Measurements from ENCODE around the gene MEMO1.
"Not testable (repeated sequence)": the region's sequence is repeated elsewhere in the genome, so short reads cannot be mapped to it uniquely, and the experiment has no call there.

MEMO1 gene

DNA sequence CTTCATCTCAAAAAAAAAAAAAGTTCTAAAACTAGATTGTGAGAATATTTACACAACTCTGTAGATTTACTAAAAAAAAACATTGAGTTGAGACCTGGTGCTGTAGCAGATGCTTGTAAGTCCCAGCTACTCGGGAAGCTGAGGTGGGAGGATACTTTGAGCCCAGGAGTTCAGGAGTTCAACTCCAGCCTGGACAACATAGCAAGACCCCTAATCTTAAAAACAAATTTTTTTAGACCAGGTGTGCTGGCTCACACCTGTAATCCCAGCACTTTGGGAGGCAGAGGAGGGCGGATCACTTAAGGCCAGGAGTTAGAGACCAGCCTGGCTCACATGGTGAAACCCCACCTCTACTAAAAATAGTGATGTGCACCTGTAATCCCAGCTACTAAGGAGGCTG is 108.9 kb downstream of the MEMO1 start:
- DNase-seq = no peak

DNA sequence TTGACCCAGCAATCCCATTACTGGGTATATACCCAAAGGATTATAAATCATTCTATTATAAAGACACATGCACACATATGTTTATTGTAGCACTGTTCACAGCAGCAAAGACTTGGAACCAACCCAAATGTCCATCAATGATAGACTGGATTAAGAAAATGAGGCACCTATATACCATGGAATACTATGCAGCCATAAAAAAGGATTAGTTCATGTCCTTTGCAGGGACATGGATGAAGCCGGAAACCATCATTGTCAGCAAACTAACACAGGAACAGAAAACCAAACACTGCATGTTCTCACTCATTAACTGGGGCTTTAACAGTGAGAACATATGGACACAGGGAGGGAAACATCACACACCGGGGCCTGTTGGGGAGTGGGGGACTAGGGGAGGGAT is 110.7 kb downstream of the MEMO1 start:
- DNase-seq = not testable (repeated sequence)

DNA sequence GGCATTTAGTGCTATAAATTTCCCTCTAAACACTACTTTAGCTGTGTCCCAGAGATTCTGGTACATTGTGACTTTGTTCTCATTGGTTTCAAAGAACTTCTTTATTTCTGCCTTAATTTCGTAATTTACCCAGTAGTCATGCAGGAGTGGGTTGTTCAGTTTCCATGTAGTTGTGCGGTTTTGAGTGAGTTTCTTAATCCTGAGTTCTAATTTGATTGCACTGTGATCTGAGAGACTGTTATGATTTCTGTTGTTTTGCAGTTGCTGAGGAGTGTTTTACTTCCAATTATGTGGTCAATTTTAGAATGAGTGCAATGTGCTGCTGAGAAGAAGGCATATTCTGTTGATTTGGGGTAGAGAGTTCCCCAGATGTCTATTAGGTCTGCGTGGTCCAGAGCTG is 112.5 kb downstream of the MEMO1 start:
- DNase-seq = not testable (repeated sequence)

DNA sequence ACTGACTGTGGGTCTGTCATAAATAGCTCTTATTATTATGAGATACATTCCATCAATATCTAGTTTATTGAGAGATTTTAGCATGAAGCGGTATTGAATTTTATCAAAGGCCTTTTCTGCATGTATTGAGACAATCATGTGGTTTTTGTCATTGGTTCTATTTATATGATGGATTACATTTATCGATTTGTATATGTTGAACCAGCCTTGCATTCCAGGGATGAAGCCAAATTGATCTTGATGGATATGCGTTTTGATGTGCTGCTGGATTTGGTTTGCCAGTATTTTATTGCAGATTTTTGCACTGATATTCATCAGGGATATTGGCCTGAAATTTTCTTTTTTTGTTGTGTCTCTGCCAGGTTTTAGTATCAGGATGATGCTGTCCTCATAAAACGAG is 113.5 kb downstream of the MEMO1 start:
- not testable (repeated sequence) for DNase-seq

DNA sequence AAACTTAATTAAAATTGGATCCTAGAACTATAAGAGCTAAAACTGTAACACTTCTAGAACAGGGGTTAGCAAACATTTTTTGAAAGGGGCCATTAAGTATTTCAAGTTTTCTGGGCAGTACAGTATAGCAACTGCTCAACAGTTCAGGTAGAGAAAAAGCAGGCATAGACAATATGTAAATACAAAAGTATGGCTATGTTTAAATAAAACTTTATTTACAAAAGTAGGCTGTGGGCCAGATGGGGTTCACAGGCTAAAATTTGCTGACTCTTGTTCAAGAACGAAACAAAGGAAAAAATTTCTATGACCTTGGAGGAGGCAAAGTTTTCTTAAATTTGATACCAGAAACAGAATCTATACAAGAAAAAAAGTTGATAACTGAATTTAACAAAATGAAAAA is 114.5 kb downstream of the MEMO1 start:
- no peak for DNase-seq

DNA sequence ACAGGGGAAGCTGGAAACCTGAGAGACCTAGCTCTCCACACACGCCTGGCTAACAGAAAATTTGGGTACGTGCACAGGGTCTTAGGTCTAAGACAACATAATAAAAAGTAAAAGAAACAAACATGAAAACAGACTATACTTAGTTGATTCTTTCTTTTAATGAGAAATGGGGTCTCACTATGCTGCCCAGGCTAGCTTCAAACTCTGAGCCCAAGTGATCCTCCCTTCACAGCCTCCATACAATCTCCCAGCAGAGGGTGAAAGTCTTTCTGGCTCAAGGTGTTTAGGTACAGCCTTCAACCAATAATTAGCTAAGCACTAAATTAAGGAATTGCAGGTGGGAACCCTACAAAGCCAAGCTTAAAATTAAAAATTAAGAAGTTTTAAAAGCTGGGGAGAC is 116.2 kb downstream of the MEMO1 start:
- no peak for DNase-seq

DNA sequence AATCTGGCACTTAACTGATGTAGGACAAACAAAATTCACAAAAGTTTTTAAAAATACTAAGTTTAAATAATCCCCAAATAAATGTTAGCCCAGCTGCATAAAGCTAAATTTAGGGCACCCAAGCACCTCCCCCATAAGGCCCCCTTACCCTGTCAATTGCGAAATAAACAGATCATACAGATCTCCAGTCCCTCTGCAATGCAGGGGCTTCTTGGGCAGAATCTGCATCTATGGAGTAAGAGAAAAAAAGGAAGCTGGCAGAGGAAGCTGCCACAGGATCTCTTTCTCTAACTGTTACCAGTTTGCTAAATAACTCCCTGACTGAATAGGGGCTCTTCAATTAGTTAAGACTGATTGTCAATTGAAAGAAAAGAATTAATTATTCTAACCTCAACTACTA is 117.7 kb downstream of the MEMO1 start:
- no peak for DNase-seq

DNA sequence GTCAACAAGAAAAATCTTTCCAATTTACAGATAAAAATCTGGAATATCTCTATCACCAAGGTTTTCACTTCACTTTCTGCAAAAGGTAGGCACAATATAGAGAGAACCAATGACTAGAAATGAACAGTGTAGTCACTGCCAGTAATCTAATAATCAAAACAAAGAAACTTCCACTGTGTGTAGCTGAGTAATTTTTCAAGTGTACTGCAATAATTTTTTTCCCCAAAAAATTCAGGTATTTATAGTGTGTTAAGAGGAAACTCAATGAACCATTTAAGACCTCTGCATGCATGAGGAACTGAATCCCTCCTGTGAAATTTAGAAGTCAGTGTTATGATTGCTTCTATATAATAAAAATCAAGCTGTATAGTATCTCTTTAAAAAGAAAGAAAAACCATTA is 121.8 kb downstream of the MEMO1 start:
- no peak for DNase-seq

DNA sequence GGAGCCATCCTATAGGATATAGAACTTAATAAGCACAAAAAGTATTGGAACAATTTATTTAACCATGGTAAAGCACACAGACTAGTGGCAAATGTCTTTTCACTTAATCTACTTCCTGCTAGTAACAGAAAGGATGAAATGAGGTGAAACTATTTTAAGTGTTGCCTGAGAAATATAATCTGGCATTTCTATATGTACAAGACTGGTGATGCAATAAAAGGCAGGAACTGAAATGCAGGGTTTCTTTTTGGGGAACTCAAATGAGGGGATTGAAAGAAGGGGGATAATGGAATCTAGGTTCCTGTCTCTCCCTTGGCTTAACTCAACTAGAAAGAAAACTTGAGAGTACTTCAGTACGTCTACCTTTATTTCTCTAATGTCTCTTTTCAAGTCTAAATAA is 122.3 kb downstream of the MEMO1 start:
- DNase-seq = no peak

DNA sequence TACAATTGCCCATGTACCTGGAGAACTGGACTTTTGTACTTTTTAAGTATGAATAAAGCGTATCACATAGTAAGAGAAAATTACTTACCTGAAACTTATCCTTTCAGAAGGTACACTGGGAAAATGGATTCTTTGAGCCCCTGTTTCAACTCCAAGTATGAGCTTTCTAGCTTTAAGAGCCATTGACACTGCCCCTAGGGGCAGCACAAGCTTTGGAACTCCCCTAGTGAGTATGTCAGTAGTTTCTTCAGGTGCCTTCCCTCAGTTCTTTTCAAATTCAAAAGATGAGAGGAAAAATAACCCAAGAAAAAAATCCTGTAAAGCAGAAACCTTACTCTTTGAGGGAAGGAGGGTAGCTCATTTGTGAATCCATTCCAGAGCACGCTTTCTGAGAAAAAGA is 124.1 kb downstream of the MEMO1 start:
- DNase-seq = no peak

DNA sequence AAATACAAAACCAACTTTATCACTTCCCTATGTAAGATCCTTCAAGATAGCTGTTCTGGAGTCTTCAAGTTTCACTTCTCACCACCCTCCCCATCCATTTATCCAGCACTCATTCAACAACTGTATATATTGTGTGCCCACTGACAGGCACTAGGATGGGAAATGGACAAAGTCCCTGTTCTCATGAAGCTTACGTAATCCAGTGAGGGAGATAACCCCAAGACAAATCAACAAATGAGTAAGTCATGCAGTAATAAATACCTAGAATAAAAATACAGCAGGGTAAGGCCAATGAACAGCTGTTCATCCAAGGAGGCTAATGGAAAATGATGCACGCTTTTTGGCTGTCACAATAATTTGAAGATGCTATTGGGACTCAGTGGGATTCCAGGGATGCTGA is 133.8 kb downstream of the MEMO1 start:
- DNase-seq = no peak

DNA sequence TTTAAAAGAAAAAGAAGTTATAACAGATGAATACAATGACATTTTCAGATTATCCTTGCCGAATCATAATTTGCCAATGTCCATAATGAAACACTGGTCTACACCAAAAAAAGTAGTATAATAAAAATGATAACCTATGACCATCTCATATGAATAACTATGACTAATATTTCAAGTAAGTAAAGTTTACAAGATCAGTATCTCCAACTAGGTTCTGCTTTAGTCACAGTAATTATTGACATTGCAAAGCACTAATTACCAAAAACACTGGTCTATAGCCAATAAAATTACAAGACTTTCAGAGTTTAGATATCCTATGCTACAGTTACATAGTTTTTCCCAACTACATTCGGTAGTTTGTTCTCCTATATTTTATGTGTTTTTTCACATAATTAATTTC is 136.7 kb downstream of the MEMO1 start:
- no peak for DNase-seq

DNA sequence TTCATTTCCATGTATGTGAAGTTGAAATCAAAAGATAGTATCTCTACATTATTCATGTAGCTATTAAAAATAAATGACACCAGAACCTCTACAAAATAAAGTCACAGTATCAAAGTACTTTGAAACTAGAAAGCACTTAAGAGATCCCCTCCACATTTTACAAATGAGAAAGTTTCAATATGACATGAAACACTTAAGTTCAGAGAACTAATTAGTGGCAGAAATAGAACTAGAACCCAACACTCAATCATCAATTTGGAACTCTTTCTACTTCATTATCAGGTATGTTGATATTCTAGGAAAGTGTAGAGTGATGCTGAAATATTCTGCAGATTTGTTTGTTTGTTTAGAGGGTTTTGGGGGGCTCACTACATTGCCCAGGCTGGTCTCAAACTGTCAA is 145.6 kb downstream of the MEMO1 start:
- DNase-seq = no peak

DNA sequence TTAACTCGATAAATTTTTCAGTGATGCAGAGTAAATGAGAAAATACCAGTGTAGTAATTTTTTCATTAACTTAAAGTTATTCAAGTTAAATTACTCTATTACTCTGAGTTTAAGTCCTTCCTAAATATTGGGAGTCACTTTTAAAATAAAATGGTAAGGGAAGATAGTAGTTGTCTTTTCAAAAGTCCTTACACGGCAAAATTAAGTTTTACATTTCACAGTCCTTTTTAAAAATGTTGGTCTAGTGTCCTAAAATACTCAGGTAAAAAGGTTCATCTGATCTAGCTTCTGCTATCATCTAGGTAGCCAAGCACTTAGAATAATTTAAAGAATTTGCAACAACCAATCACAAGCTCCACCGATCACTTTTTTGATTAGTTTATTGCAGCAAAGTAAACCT is 146.9 kb downstream of the MEMO1 start:
- no peak for DNase-seq

DNA sequence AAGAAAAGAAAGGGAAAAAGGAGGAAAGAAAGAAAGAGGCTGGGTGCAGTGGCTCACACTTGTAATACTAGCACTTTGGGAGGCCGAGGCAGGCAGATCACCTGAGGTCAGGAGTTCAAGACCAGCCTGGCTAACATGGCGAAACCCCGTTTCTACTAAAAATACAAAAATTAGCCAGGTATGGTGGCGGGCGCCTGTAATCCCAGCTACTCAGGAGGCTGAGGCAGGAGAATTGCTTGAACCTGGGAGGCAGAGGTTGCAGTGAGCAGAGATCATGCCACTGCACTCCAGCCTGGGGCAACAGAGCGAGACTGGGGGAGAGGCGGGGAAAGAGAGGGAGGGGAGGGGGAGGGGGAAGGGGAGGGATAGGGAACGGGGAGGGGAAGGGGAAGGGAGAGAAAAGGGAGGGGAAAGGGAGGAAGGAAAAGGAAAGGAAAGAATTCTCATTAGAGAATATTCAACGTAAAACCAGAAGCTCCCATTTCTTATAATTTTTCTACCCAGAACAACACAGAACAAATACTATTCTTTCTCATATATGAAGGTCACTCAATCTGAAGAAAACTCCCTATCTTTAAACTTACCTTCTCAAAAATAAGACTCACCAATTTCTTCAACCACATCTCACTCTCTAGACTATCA is 147.7 kb downstream of the MEMO1 start:
- not testable (repeated sequence) for DNase-seq

DNA sequence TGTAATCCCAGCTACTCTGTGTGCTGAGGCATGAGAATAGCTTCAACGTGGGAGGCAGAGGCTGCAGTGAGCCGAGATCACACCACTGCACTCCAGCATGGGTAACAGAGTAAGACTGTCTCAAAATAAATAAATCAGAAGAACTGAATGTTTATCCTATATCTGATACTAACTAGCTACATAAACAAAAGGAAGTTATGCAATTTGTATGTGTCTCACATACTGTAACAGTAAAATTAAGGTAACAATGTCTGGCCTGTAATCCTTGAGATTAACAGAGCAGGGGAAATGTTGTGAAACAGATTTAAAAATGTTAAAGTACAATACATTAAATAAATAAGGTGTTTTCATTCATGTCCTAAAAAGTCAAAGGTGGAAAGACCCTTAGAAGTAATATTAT is 150.8 kb downstream of the MEMO1 start:
- DNase-seq = no peak

DNA sequence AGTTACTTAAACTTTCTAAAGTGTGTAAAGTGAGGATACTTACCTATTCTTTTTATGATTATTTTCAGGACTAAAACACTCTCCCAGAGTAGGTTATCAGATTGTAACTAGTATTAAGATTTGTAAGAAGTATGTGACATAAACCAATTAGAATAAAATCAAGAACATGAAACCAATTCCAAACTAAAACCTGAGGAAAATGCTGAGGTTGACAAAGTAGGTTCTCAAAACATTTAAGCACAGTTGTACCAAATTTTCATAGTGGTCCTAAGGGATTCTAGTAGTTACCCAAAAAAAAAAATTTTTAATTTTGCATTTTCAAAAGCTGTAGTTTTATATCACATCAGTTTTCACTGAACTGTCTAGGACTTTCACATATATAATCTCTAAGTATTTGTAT is 157.3 kb downstream of the MEMO1 start:
- no peak for DNase-seq

DNA sequence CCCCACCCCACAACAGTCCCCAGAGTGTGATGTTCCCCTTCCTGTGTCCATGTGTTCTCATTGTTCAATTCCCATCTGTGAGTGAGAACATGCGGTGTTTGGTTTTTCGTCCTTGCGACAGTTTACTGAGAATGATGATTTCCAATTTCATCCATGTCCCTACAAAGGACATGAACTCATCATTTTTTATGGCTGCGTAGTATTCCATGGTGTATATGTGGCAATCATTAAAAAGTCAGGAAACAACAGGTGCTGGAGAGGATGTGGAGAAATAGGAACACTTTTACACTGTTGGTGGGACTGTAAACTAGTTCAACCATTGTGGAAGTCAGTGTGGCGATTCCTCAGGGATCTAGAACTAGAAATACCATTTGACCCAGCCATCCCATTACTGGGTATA is 168.7 kb downstream of the MEMO1 start:
- not testable (repeated sequence) for DNase-seq

DNA sequence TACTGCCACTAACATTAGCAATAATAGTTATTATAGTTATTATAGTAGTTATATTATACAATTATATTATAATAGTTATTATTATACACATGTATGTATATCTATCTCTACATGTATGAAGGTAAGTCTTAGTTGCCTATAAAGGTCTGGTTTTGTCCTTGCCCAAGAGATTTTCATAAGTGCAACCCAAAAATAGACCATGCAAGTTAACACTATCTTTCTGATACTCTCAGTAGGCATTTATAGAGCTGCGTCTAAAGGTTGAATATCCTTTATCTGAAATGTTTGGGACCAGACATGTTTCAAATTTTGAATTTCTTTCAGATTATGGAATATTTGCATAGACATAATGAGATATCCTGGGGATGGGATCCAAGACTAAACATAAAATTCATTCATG is 175.4 kb downstream of the MEMO1 start:
- no peak for DNase-seq

DNA sequence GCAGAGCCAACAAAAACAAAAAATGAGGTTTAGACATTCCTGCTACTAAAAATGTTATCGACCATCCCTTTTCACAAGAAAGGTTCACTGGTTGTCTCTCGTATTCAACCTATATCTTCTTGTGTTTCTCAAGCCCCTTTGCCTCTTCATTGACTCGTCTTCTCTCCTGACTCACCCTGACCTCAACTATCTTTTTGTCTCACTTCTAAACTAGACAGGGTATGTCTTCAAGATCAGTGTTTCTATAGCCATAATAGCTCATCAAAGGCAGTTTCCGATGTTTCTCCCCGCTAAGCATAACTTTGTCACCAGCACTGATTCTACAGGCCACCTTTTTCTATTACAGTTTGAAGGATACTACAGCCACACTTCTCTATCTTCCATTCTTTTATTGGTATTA is 178.4 kb downstream of the MEMO1 start:
- no peak for DNase-seq

DNA sequence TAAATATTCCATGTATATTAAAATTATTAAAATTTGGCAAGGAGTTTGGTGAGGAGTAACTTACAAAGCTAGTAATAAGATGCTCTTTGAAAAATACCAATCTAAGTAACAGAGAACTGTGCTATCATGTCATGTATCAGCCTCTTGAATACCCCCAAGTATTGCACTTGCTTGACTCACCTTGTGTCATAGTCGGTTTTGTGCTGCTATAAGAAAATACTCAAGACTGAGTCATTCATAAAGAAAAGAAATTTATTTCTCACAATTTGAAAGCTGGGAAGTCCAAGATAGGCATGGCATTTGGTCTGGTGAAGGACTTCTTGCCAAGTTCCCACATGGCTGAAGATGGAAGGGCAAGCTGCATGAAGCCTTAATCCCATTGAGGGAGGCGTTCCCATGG is 179.2 kb downstream of the MEMO1 start:
- DNase-seq = no peak

DNA sequence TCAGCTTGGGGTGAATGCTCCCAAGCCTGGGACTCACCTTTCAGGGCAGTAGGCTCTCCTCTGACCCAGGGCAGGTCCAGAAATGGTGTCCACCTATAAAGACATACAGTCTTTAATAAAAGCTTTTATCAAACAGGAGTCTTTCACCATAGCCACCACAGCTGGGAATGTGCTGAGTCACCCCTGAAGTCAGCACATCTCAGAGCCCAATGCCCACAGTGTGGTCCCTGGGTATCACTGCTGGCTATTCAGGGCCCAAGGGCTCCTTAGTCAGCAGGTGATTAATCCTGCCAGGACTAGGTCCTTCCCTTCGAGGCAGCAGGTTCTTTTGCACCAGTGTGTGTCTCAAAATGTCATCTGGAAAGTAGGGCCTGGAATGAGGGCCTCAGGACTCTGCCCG is 181.9 kb downstream of the MEMO1 start:
- DNase-seq = no peak

DNA sequence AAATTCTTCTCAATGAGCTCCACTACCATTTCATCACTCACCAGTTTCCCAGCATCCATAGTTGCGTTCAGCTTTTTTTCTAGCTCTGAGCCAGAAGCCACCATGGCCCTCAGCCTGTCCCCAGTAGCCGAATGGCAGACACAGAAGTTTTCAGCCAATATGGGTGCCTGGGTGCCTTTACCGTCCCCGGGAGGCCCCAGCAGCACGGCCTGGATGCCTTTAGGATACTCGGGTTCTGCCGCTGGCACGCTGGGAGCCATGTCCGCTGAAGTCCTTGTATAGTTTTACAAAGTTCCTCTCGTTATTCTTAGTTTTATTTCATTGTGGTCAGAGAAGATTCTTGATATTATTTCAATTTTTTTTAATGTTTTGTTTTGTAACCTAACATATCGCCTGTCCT is 187.2 kb downstream of the MEMO1 start:
- DNase-seq = no peak

DNA sequence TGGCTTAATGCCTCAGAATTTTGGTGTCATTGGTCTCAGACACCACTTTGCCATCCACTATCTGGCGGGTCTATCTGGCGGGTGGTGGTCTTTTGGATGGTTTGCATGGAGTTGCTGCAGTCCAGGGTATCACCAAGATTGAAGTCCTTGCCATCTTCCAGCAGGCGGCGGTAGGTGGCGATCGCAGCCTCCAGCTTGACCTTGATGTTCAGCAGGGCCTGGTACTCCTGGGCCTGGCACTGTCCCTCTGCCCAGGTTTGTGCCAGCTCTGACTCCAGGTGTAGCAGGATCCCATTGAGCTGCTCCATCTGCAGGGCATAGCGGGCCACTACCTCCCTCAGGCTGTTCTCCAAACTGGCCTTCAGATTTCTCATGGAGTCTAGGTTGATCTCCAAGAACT is 188.2 kb downstream of the MEMO1 start:
- DNase-seq = no peak

All from left hindlimb (tissue), 1 donor.